CD8-positive, alpha-beta memory T cell (primary cell): ENCODE results near the gene ACSL1. TPM values are rescaled to one million over a fixed set of nuclear protein-coding genes. Genes with fewer than 3 reads are reported as not detected.
"Not testable (repeated sequence)": the region's sequence is repeated elsewhere in the genome, so short reads cannot be mapped to it uniquely, and the experiment has no call there.

Experiments
- CTCF ChIA-PET: fragments of 350-600 bp; sonication (Branson Sonifier 250); formaldehyde crosslinking; loops from one replicate; lab custom pipeline; 2021; ENCODE audit warnings: antibody characterized with exemption; lab: Charles Lee
- POLR2A ChIA-PET: fragments of 350-600 bp; sonication (Branson Sonifier 250); formaldehyde crosslinking; loops from one replicate; lab custom pipeline; 2021; ENCODE audit warnings: antibody characterized with exemption; lab: Charles Lee
- DNase-seq, 5 donors: peaks; one replicate each; pipeline versions ENCODE4 v3.0.0 to v3.0.0-alpha.2; 2020 to 2022; ENCODE audit warnings: mixed read lengths in 1 of 5
- H3K27ac ChIP-seq: one replicate; pipeline ENCODE4 v1.7.0; 2013; ENCODE audit warnings: low read depth, mild to moderate bottlenecking, low read length, moderate library complexity
- H3K27me3 ChIP-seq: 2 replicates; pipeline ENCODE4 v1.7.0; 2013; ENCODE audit warnings: low read length, mild to moderate bottlenecking; ENCODE audit not compliant: insufficient read depth, poor library complexity, severe bottlenecking
- H3K36me3 ChIP-seq: 2 replicates; pipeline ENCODE4 v1.7.0; 2013; ENCODE audit warnings: mild to moderate bottlenecking, low read length, moderate library complexity; ENCODE audit not compliant: insufficient read depth
- H3K4me1 ChIP-seq: 2 replicates; pipeline ENCODE4 v1.7.0; 2013; ENCODE audit warnings: mild to moderate bottlenecking, low read length, moderate library complexity; ENCODE audit not compliant: insufficient read depth
- H3K4me3 ChIP-seq: 2 replicates; pipeline ENCODE4 v1.7.0; 2013; ENCODE audit warnings: mild to moderate bottlenecking, low read length
- H3K9me3 ChIP-seq: 2 replicates; pipeline ENCODE4 v1.7.0; 2013; ENCODE audit warnings: mild to moderate bottlenecking, low read length
- H3K27ac Mint-ChIP-seq, 8 donors: one replicate each; pipeline ENCODE4 v1.8.0; 2020 to 2021; ENCODE audit warnings: mixed read lengths in 8 of 8, mild to moderate bottlenecking in 6 of 8, inconsistent platforms in 3 of 8, moderate library complexity in 3 of 8
- H3K27me3 Mint-ChIP-seq, 2 donors: one replicate each; pipeline ENCODE4 v1.8.0; 2020 to 2021; ENCODE audit warnings: mixed read lengths in 2 of 2, mild to moderate bottlenecking in 1 of 2, moderate library complexity in 1 of 2
- H3K36me3 Mint-ChIP-seq, 3 donors: one replicate each; pipeline ENCODE4 v1.8.0; 2020 to 2021; ENCODE audit warnings: mixed read lengths in 3 of 3, inconsistent platforms in 1 of 3, mild to moderate bottlenecking in 1 of 3
- H3K4me1 Mint-ChIP-seq, 3 donors: one replicate each; pipeline ENCODE4 v1.8.0; 2020 to 2021; ENCODE audit warnings: mixed read lengths in 3 of 3, inconsistent platforms in 1 of 3, mild to moderate bottlenecking in 1 of 3
- H3K4me3 Mint-ChIP-seq, 7 donors: one replicate each; pipeline ENCODE4 v1.8.0; 2020 to 2021; ENCODE audit warnings: mixed read lengths in 7 of 7, mild to moderate bottlenecking in 6 of 7, moderate library complexity in 4 of 7, inconsistent platforms in 2 of 7
- H3K9me3 Mint-ChIP-seq, 5 donors: one replicate each; pipeline ENCODE4 v1.8.0; 2020 to 2022; ENCODE audit warnings: mixed read lengths in 5 of 5, mild to moderate bottlenecking in 3 of 5, moderate library complexity in 2 of 5, inconsistent platforms in 1 of 5
- polyA plus RNA-seq: library from polyadenylated mRNA; unstranded; fragments of 300-500 nt; fragmentation: Illumina TruSeq; gene quantifications from one replicate; pipeline ENCODE4 v1.2.3, GENCODE V29; 2021
- total RNA-seq, 2 experiments: library from RNA; stranded (reverse); gene quantifications; one replicate each; pipeline ENCODE4 v1.2.3, GENCODE V29; 2021

Gene ACSL1
- total and polyA plus RNA-seq, 3 experiments from 2014 or later, result 7.5 to 25.4 (median 23.5) TPM

DNA sequence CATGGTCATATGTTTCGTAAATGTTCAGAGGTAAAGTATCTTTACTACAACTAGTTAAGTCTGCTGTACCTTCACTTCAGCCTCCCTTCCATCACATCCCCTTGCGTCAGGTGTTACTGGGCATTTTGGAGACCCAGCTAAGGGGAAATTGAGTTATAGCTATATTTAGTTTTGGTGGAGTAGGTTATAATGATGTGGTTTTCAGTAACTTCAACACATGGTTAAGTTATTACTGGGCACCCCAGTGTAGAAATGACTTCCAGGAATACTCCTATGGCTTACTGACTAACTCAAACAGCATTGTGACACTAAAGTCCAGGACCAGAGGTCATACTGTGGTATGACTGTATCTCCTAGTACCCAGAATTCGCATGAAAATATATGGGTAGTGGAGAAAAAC, 23.4 kb upstream of the ACSL1 start:
- H3K4me3 Mint-ChIP-seq, result no peak overlapping the region
- CTCF ChIA-PET, result no interaction called here
- H3K4me1 ChIP-seq, result no peaks in the 10 kb centered on the region

DNA sequence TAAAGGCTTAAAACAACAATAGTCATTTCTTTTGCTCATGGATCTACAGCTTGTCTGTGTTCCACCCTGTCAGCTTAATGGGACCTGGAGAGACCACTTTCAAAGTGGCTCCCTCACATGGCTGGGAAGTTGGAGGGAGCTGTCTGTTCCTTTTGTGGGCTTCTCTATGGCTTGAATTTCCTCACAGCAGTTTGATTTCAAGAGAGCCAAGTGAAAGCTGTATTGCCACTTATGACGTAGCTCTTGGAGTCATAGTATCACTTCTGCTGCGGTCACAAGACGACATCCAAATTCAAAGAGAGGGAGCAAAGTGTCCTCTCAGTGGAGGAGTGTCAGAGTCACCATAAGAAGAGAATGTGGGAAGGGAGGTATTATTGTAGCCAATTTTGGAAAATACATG, 22.7 kb upstream of the ACSL1 start:
- no peaks in the 10 kb centered on the region for H3K4me1 Mint-ChIP-seq
- no peaks in the 10 kb centered on the region for H3K36me3 ChIP-seq
- CTCF ChIA-PET, result no interaction called here
- no peaks in the 10 kb centered on the region for H3K9me3 Mint-ChIP-seq
- no peaks in the 10 kb centered on the region for H3K9me3 ChIP-seq
- H3K27me3 ChIP-seq, result peaks cover 5% of the 10 kb centered on the region
- peaks cover 18 to 27% of the 10 kb centered on the region in 2 donors for H3K27me3 Mint-ChIP-seq
- DNase-seq, result no peak
- H3K4me1 ChIP-seq, result no peaks in the 10 kb centered on the region
- POLR2A ChIA-PET, result no interaction called here
- no peak overlapping the region for H3K4me3 Mint-ChIP-seq
- no peaks in the 10 kb centered on the region for H3K36me3 Mint-ChIP-seq
- no peak overlapping the region for H3K27ac ChIP-seq
- H3K27ac Mint-ChIP-seq, result no peak overlapping the region
- H3K4me3 ChIP-seq, result no peak overlapping the region

More for the DNA sequence above, 23.4 kb upstream of the ACSL1 start:
- Mint-ChIP-seq H3K9me3 (no peaks in the 10 kb centered on the region), H3K36me3 (no peaks in the 10 kb centered on the region), H3K27ac (no peak overlapping the region), H3K27me3 (peaks cover 14 to 22% of the 10 kb centered on the region in 2 donors), H3K4me1 (no peaks in the 10 kb centered on the region)
- DNase-seq, result no peak
- Histone ChIP-seq H3K27me3 (peaks cover 5% of the 10 kb centered on the region), H3K36me3 (no peaks in the 10 kb centered on the region), H3K9me3 (no peaks in the 10 kb centered on the region), H3K4me3 (no peak overlapping the region), H3K27ac (no peak overlapping the region)
- POLR2A ChIA-PET, result no interaction called here

DNA sequence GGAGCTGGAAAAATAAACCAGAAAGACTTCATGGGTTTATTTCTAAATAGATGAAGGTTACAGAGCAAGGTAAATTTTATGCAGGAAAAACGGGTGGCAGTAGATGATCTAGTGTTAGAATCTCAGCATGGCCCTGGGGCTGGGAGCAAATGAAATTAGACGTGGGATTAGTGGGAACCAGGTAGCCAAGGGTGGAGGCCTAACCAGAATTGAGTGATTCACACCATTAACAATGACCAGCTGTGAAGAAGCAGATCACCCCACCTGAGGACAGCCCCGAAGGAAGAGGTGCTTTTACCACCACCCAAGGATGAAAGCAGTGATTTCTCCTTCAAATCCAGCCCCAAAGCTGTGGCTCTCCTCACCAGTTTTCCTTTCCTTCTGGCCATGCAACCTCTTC, 20.8 kb upstream of the ACSL1 start:
- Histone ChIP-seq H3K4me1 (no peaks in the 10 kb centered on the region), H3K4me3 (no peak overlapping the region), H3K27ac (no peak overlapping the region), H3K9me3 (no peaks in the 10 kb centered on the region), H3K36me3 (no peaks in the 10 kb centered on the region), H3K27me3 (peaks cover 5% of the 10 kb centered on the region)
- no peaks in the 10 kb centered on the region for H3K36me3 Mint-ChIP-seq
- H3K27ac Mint-ChIP-seq, result no peak overlapping the region
- H3K4me1 Mint-ChIP-seq, result no peaks in the 10 kb centered on the region
- ChIA-PET CTCF (interaction anchor here (1.6 kb wide), 1 partner anchor 10 kb away, joined by 3 read pairs; no protein-coding TSS in a partner anchor), POLR2A (no interaction called here)
- H3K9me3 Mint-ChIP-seq, result no peaks in the 10 kb centered on the region
- H3K4me3 Mint-ChIP-seq, result no peak overlapping the region
- no peak for DNase-seq
- peaks cover 18 to 32% of the 10 kb centered on the region in 2 donors for H3K27me3 Mint-ChIP-seq

DNA sequence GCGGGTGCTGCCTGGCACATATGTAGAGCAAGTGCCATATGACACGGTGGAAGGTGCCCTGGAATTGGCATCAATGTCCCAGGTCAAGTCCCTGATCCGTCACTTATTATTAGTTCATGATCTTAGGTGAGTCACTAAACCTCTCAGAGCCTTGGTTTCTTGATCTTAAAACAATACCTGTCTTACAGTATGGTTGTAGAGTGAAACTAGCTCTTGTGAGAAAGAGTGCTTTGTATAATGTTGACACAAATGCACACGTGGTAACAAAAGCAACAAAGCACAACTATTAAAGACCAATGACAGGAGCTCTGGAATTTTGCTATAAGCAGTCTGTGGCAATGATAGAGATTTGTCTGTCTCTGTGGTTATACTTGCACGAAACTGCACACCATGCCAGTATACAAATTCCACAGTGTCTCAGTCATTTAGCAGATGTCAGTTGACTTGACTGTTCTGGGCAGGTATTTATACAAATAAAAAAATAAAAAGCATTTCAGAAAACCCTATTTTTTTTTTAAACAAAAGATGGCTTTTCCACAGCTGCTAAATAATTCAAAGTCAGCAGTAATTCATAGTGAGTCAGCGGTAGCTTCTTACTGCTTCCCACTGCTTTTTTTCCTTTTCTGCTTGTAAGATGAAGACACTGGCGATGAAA, 19.7 kb upstream of the ACSL1 start:
- Mint-ChIP-seq H3K36me3 (no peaks in the 10 kb centered on the region), H3K9me3 (no peaks in the 10 kb centered on the region), H3K27me3 (peaks cover 18 to 36% of the 10 kb centered on the region in 2 donors), H3K27ac (no peak overlapping the region), H3K4me1 (no peaks in the 10 kb centered on the region), H3K4me3 (no peak overlapping the region)
- CTCF ChIA-PET, result no interaction called here
- Histone ChIP-seq H3K27me3 (peaks cover 5% of the 10 kb centered on the region), H3K4me3 (no peak overlapping the region), H3K27ac (no peak overlapping the region), H3K4me1 (no peaks in the 10 kb centered on the region), H3K9me3 (no peaks in the 10 kb centered on the region), H3K36me3 (no peaks in the 10 kb centered on the region)
- no peak for DNase-seq
- POLR2A ChIA-PET, result no interaction called here

DNA sequence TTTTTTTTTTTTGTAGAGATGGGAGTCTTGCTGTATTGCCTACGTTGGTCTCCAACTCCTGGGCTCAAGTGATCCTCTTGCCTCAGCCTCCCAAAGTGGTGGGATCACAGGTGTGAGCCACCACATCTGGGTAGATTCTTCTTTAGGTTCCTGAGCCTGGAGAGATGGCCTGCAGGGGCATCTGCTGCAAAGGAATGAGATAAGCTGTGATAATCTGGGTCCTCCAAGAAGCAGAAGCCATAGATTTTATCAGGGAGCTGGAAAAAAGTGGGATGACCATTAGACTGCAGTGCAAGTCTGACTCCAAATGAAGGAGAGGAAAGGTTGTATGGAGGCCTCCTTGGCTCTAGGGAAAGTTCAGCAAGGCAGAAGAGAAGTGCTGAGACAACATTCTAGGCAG, 19.0 kb upstream of the ACSL1 start:
- DNase-seq, result no peak
- no peak overlapping the region for H3K4me3 Mint-ChIP-seq
- CTCF ChIA-PET, result interaction anchor here (0.7 to 1.2 kb wide), 2 partner anchors 10 to 298 kb away, joined by 3 read pairs; no protein-coding TSS in a partner anchor
- H3K27me3 Mint-ChIP-seq, result peaks cover 19 to 38% of the 10 kb centered on the region in 2 donors
- H3K9me3 Mint-ChIP-seq, result no peaks in the 10 kb centered on the region
- no peak overlapping the region for H3K27ac Mint-ChIP-seq
- no peaks in the 10 kb centered on the region for H3K36me3 Mint-ChIP-seq
- POLR2A ChIA-PET, result no interaction called here
- Histone ChIP-seq H3K36me3 (no peaks in the 10 kb centered on the region), H3K4me3 (no peak overlapping the region), H3K4me1 (no peaks in the 10 kb centered on the region), H3K27ac (peak overlapping the region; percentile 64), H3K9me3 (no peaks in the 10 kb centered on the region), H3K27me3 (peaks cover 5% of the 10 kb centered on the region)
- H3K4me1 Mint-ChIP-seq, result no peaks in the 10 kb centered on the region

DNA sequence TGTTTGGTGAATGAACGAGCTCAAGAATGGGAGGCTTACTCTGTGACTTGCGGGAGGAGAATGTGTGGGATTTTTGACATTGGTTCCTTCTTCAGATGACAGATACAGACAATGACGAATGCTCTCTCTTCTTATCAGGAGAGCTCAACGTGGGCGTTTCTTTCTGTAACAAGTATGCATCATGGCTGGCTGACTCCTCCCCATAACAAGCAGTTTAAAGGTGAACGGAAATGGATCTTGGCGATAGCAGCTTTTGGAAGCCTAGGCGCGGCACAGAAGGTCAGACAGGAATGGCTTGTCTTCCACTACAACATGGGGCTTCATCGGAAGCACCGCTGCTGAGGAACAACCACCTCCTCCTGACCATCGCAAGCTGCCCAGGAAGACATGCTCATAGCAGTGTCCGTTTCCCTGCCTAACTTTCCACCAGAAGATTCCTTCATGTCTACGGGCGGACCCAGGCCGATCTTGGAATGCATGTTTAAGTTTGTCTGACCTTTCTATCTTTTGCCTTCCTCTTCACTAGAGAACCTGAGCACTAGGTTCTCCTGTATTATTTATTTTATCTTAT, 18.3 kb upstream of the ACSL1 start:
- Histone ChIP-seq H3K27ac (peak overlapping the region; percentile 64), H3K36me3 (no peaks in the 10 kb centered on the region), H3K4me1 (no peaks in the 10 kb centered on the region), H3K27me3 (peaks cover 2% of the 10 kb centered on the region), H3K9me3 (no peaks in the 10 kb centered on the region), H3K4me3 (no peak overlapping the region)
- ChIA-PET POLR2A (no interaction called here), CTCF (interaction anchor here (0.7 to 1.4 kb wide), 3 partner anchors 9 to 297 kb away, joined by 3 read pairs; no protein-coding TSS in a partner anchor)
- no peak for DNase-seq
- Mint-ChIP-seq H3K27me3 (peaks cover 19 to 42% of the 10 kb centered on the region in 2 donors), H3K27ac (peak overlapping the region in 1 of 8 donors; percentile 35), H3K4me1 (no peaks in the 10 kb centered on the region), H3K9me3 (no peaks in the 10 kb centered on the region), H3K36me3 (no peaks in the 10 kb centered on the region), H3K4me3 (no peak overlapping the region)

DNA sequence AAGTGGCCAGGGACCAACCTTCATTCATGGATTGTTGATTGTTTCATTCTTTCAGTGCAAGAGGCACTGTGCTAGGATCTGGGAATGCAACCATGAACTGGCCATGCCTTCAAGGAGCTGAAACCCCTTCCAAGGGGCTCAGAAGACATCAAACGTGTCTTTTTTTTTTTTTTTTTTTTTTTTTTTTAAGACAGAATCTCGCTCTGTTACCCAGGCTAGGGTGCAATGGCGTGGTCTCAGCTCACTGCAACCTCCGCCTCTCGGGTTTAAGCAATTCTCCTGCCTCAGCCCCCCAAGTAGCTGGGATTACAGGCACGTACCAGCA, 13.3 kb upstream of the ACSL1 start:
- not testable (repeated sequence) for H3K9me3 Mint-ChIP-seq, H3K27ac Mint-ChIP-seq

DNA sequence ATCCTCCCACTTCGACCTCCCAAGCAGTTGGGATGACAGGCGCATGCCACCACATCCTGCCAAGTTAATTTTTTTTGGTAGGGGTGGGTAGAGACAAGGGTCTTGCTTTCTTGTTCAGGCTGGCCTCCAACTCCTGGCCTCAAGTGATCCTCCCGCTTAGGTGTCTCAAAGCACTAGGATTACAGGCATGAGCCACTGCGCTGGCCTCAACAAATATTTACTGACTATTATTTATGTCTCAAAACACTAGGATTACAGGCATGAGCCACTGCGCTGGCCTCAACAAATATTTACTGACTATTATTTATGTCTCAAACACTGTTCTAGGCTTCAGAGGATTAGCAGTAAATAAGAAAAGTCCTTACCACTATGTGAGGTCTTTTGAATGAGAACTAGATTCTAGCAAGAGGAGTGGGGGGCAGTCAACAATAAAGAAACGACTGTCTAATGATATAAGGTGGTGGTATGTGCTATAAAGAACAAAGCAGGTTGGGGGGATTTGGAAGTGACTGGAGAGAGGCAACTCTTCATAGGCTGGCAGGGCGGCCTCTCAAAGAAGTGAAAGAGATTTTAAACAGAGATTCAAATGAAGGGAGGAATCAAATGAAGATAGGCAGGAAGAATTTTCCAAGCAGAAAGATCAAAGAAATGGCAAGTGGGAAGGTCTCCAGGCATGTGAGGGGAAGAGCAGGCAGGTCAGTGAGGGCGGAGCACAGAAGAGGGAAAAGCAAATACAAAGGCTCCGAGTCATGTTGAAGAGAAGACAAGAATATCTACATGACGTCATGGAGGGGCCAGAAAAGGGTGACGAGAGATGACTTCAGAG, 12.7 kb upstream of the ACSL1 start:
- Mint-ChIP-seq H3K4me1 (no peaks in the 10 kb centered on the region), H3K4me3 (no peak overlapping the region), H3K27me3 (peaks cover 1 to 21% of the 10 kb centered on the region in 2 donors), H3K27ac (no peak overlapping the region), H3K9me3 (no peaks in the 10 kb centered on the region), H3K36me3 (no peaks in the 10 kb centered on the region)
- CTCF ChIA-PET, result no interaction called here
- Histone ChIP-seq H3K27ac (no peak overlapping the region), H3K36me3 (no peaks in the 10 kb centered on the region), H3K9me3 (no peaks in the 10 kb centered on the region), H3K4me1 (no peaks in the 10 kb centered on the region), H3K4me3 (no peak overlapping the region), H3K27me3 (no peaks in the 10 kb centered on the region)
- POLR2A ChIA-PET, result interaction anchor here (0.6 kb wide), 1 partner anchor 8 kb away, joined by 4 read pairs; no protein-coding TSS in a partner anchor
- no peak for DNase-seq

More for the DNA sequence above, 13.3 kb upstream of the ACSL1 start:
- peaks cover 3 to 24% of the 10 kb centered on the region in 2 donors for H3K27me3 Mint-ChIP-seq
- H3K27me3 ChIP-seq, H3K36me3 Mint-ChIP-seq, H3K27ac ChIP-seq, CTCF ChIA-PET, H3K4me1 ChIP-seq, DNase-seq, H3K4me3 Mint-ChIP-seq, H3K36me3 ChIP-seq, H3K4me1 Mint-ChIP-seq, H3K9me3 ChIP-seq, H3K4me3 ChIP-seq: not testable (repeated sequence)
- POLR2A ChIA-PET, result interaction anchor here (0.6 kb wide), 1 partner anchor 9 kb away, joined by 4 read pairs; no protein-coding TSS in a partner anchor
